HepG2 (cell line): ENCODE measurements around the gene ACTR3. TPM values are rescaled to one million over a fixed set of nuclear protein-coding genes. Genes with fewer than 3 reads are reported as not detected.

ENCODE experiments used
- ATAC-seq: fragments of 200-7000 bp; cut with Tn5 transposase; 3 replicates; pipeline ENCODE4 v1.9.1; 2020; ENCODE audit warnings: mild to moderate bottlenecking, moderate library complexity
- BruUV-seq: library from RNA; stranded (reverse); fragments of 400-500 nt; replicated peaks from 2 replicates; lab custom pipeline; 2021; lab: Mats Ljungman, UMichigan
- CTCF ChIA-PET: fragments of 300-600 bp; formaldehyde crosslinking; extraction: SDS; loops from one replicate; lab custom pipeline; 2021; ENCODE audit warnings: low total read pairs, inconsistent platforms, low intra/inter-chr PET ratio; lab: Yijun Ruan, JAX
- POLR2A ChIA-PET: fragments of 350-600 bp; sonication (Branson Sonifier 250); formaldehyde crosslinking; loops from one replicate; lab custom pipeline; 2020; ENCODE audit warnings: antibody characterized with exemption, inconsistent platforms; lab: Yijun Ruan, JAX
- DNase-seq: peaks from one replicate; pipeline ENCODE4 v3.0.0-alpha.2; 2015; ENCODE audit warnings: low spot score
- FAIRE-seq: peaks from 3 replicates; lab custom pipeline; 2011; peaks lifted over from hg19 to GRCh38; lab: Jason Lieb, UNC
- H2AFZ ChIP-seq: one replicate; pipeline ENCODE4 v1.6.1; 2011; ENCODE audit warnings: low read length, inconsistent platforms
- H3K27ac ChIP-seq: fragments of 300-600 bp; 3 replicates; pipeline ENCODE4 v1.8.0; 2011; ENCODE audit warnings: mixed run types, mild to moderate bottlenecking, mixed read lengths, low read length, inconsistent platforms; ENCODE audit not compliant: insufficient read depth; ENCODE audit errors: extremely low read length
- H3K27me3 ChIP-seq, 2 experiments: fragments of 200-600 bp in 1 of 2; 2 replicates in 1 of 2; 3 replicates in 1 of 2; pipeline versions ENCODE4 v1.6.0 to v1.8.0; 2011; ENCODE audit warnings: low read length in 2 of 2, mild to moderate bottlenecking in 2 of 2, moderate library complexity in 2 of 2, inconsistent platforms in 1 of 2; ENCODE audit not compliant: insufficient read depth in 2 of 2, control insufficient read depth in 1 of 2
- H3K36me3 ChIP-seq, 2 experiments: fragments of 200-600 bp in 1 of 2; replicated peaks in 1 of 2; 2 replicates in 1 of 2; 3 replicates in 1 of 2; pipeline versions ENCODE4 v1.5.1 to v1.8.0; 2011; ENCODE audit warnings: low read length in 2 of 2, inconsistent platforms in 1 of 2; ENCODE audit not compliant: insufficient read depth in 2 of 2, control insufficient read depth in 1 of 2
- H3K4me1 ChIP-seq: 2 replicates; pipeline ENCODE4 v1.5.1; 2012; ENCODE audit warnings: low read length, inconsistent platforms; ENCODE audit not compliant: insufficient read depth
- H3K4me2 ChIP-seq: 2 replicates; pipeline ENCODE4 v1.6.0; 2011; ENCODE audit warnings: low read depth, low read length, inconsistent platforms
- H3K4me3 ChIP-seq, 3 experiments: fragments of 200-600 bp in 1 of 3; sonication (generic), shearing (Covaris generic) in 1 of 3; replicated peaks in 1 of 3; 2 replicates each; pipeline ENCODE4 v1.5.1; 2011 to 2016; ENCODE audit warnings: low read length in 3 of 3, inconsistent platforms in 2 of 3, low read depth in 2 of 3, mild to moderate bottlenecking in 2 of 3, control low read depth in 1 of 3, mixed read lengths in 1 of 3; ENCODE audit not compliant: insufficient read depth in 1 of 3
- H3K79me2 ChIP-seq: one replicate; pipeline ENCODE4 v1.6.1; 2011; ENCODE audit warnings: low read length, inconsistent platforms; ENCODE audit not compliant: insufficient read depth
- H3K9ac ChIP-seq: 2 replicates; pipeline ENCODE4 v1.6.0; 2011; ENCODE audit warnings: mild to moderate bottlenecking, low read depth, low read length, inconsistent platforms; ENCODE audit not compliant: insufficient read depth
- H3K9me3 ChIP-seq: 2 replicates; pipeline ENCODE4 v1.5.1; 2012; ENCODE audit warnings: mild to moderate bottlenecking, low read length
- H4K20me1 ChIP-seq: 2 replicates; pipeline ENCODE4 v1.6.0; 2011; ENCODE audit warnings: inconsistent platforms, mild to moderate bottlenecking, low read length, moderate library complexity; ENCODE audit not compliant: insufficient read depth
- ADNP ChIP-seq: sonication (generic); formaldehyde crosslinking; IDR thresholded peaks from 2 replicates; pipeline ENCODE4 v1.4.0; 2020; ENCODE audit warnings: missing genetic modification reagents
- EHMT2 ChIP-seq: fragments of 200-600 bp; sonication (generic); IDR thresholded peaks from 2 replicates; pipeline ENCODE4 v1.7.0; 2017; ENCODE audit warnings: antibody characterized with exemption, low read depth, low read length, borderline replicate concordance
- KAT2B ChIP-seq: fragments of 150-350 bp; IDR thresholded peaks from 2 replicates; pipeline ENCODE4 v1.6.1; 2014; ENCODE audit warnings: low read depth, low read length, borderline replicate concordance
- MTA3 ChIP-seq: sonication (generic); formaldehyde crosslinking; IDR thresholded peaks from 2 replicates; pipeline ENCODE4 v1.4.0; 2020; ENCODE audit warnings: missing genetic modification reagents
- MXD3 ChIP-seq: IDR thresholded peaks from 2 replicates; pipeline ENCODE4 v1.6.1; 2016; ENCODE audit warnings: mild to moderate bottlenecking, missing biosample characterization, missing genetic modification reagents
- MZF1 ChIP-seq: sonication (generic); formaldehyde crosslinking; IDR thresholded peaks from 2 replicates; pipeline ENCODE4 v1.8.1; 2023; ENCODE audit warnings: mild to moderate bottlenecking, missing genetic modification reagents, borderline replicate concordance
- RARA ChIP-seq: IDR thresholded peaks from 2 replicates; pipeline ENCODE4 v1.6.1; 2016; ENCODE audit warnings: missing genetic modification reagents, missing compliant biosample characterization
- SRSF9 ChIP-seq: fragments of 200-400 bp; formaldehyde crosslinking; IDR thresholded peaks from 2 replicates; pipeline ENCODE4 v1.6.1; 2018; ENCODE audit warnings: borderline replicate concordance, mild to moderate bottlenecking, low read depth, low read length; ENCODE audit not compliant: insufficient read depth, poor library complexity, severe bottlenecking
- THRA ChIP-seq: sonication (generic); formaldehyde crosslinking; IDR thresholded peaks from 2 replicates; pipeline ENCODE4 v1.4.0; 2020; ENCODE audit warnings: missing genetic modification reagents, borderline replicate concordance
- U2AF1 ChIP-seq: fragments of 200-400 bp; formaldehyde crosslinking; optimal IDR thresholded peaks from 2 replicates; pipeline ENCODE3; 2017; ENCODE audit warnings: mild to moderate bottlenecking, low read depth, low read length
- ZNF790 ChIP-seq: sonication (generic); formaldehyde crosslinking; IDR thresholded peaks from 2 replicates; pipeline ENCODE4 v1.8.0; 2022; ENCODE audit warnings: missing genetic modification reagents, mild to moderate bottlenecking, borderline replicate concordance
- WGBS: methylation state at CpG from one replicate; pipeline ENCODE4 v1.1.6; 2017; ENCODE audit warnings: low lambda C conversion rate; 5-methylcytosine and 5-hydroxymethylcytosine counted together
- in situ Hi-C: cut with HindIII; loops from 2 replicates; pipeline ENCODE4 v1.10.0; 2017; ENCODE audit warnings: low pct_unique_long_range_greater_than_20kb; ENCODE audit not compliant: extremely low pct_ligation_motif_present
- intact Hi-C: fragments of 100-400 bp; cut with micrococcal nuclease; formaldehyde crosslinking; loops from one replicate; pipeline ENCODE4 v1.10.0; 2022; ENCODE audit not compliant: unreplicated experiment
- polyA plus RNA-seq, 8 experiments: library from polyadenylated mRNA; depleted of rRNA in 3 of 8; stranded (reverse) in 7 of 8; unstranded in 1 of 8; fragments of >200 nt; fragmentation: Illumina TruSeq in 4 of 8; extraction: Trizol in 4 of 8; gene quantifications; 2 replicates each; pipeline versions ENCODE4 v1.2.1 to v1.2.3, GENCODE V29; 2011 to 2016; ENCODE audit warnings: low read depth in 4 of 8, missing spikeins in 1 of 8, mixed read lengths in 1 of 8; ENCODE audit not compliant: insufficient read depth in 1 of 8
- total RNA-seq, 5 experiments: library from RNA; depleted of rRNA; stranded (reverse); fragments of >200 nt; fragmentation: Illumina TruSeq; extraction: Trizol; gene quantifications; 2 replicates each; pipeline ENCODE4 v1.2.3, GENCODE V29; 2016; ENCODE audit warnings: low read depth in 1 of 5

ACTR3 gene
- total and polyA plus RNA-seq, 2 of the 13 experiments (the other 11 are each of a cell fraction or from before 2014, with no cell fraction given): 123 to 225 TPM

- Histone ChIP-seq H3K79me2 (no peaks in the 10 kb centered on the region), H3K27me3 (no peaks in the 10 kb centered on the region), H3K36me3 (no peaks in the 10 kb centered on the region), H2AFZ (no peak overlapping the region), H3K9ac (no peak overlapping the region), H3K4me1 (peaks cover 30% of the 10 kb centered on the region), H4K20me1 (no peaks in the 10 kb centered on the region), H3K27ac (no peak overlapping the region), H3K4me2 (no peak overlapping the region), H3K9me3 (no peaks in the 10 kb centered on the region), H3K4me3 (no peak overlapping the region)
- ATAC-seq: no peak
- POLR2A ChIA-PET: no interaction called here
- intact Hi-C loops (no loop called here), in situ Hi-C loops (no loop called here)
- TF ChIP-seq EHMT2: no peak
- TF ChIP-seq SRSF9: no peak
- TF ChIP-seq THRA (CRISPR knock-in tag): no peak
- no peak for TF ChIP-seq MXD3
- no peak for TF ChIP-seq ZNF790
- no peak for TF ChIP-seq RARA
- no peak for TF ChIP-seq MZF1
- no peak for TF ChIP-seq ADNP
- TF ChIP-seq MTA3: no peak
- no peak for TF ChIP-seq KAT2B
- no peak for TF ChIP-seq U2AF1
- FAIRE-seq: no peak
- 95% methylated on average over 2 of the region's 2 CpGs for WGBS
- CTCF ChIA-PET: no interaction called here
- BruUV-seq: no TSS peak
- DNase-seq: no peak
Observed at GRCh38 chr2:114001937-114002336, 112.0 kb downstream of the ACTR3 start.
